HepG2 (cell line): ENCODE measurements around the gene U2AF2. TPM values are rescaled to one million over a fixed set of nuclear protein-coding genes. Genes with fewer than 3 reads are reported as not detected.

Experiments
- BHLHE40 ChIP-seq: IDR thresholded peaks from 2 replicates; pipeline ENCODE4 v1.6.1; 2011; ENCODE audit warnings: low read length, improper control_type of control experiment
- CCAR2 ChIP-seq: fragments of 200-400 bp; formaldehyde crosslinking; optimal IDR thresholded peaks from 2 replicates; pipeline ENCODE3; 2018; ENCODE audit warnings: low read depth, mild to moderate bottlenecking, low read length, moderate library complexity
- EHMT2 ChIP-seq: fragments of 200-600 bp; sonication (generic); IDR thresholded peaks from 2 replicates; pipeline ENCODE4 v1.7.0; 2017; ENCODE audit warnings: antibody characterized with exemption, low read depth, low read length, borderline replicate concordance
- LRRFIP1 ChIP-seq: sonication (generic); formaldehyde crosslinking; conservative IDR thresholded peaks from 2 replicates; pipeline ENCODE4 v1.4.0; 2020; ENCODE audit warnings: missing genetic modification reagents
- NR2F2 ChIP-seq: IDR thresholded peaks from 2 replicates; pipeline ENCODE4 v1.6.1; 2012; ENCODE audit warnings: low read depth, inconsistent platforms, borderline replicate concordance
- TFE3 ChIP-seq: IDR thresholded peaks from 2 replicates; pipeline ENCODE4 v1.6.1; 2016
- ZNF710 ChIP-seq: sonication (generic); formaldehyde crosslinking; IDR thresholded peaks from 2 replicates; pipeline ENCODE4 v1.5.0; 2020; ENCODE audit warnings: mild to moderate bottlenecking, missing genetic modification reagents, borderline replicate concordance
- ZNF75D ChIP-seq: sonication (generic); formaldehyde crosslinking; IDR thresholded peaks from 2 replicates; pipeline ENCODE4 v1.8.1; 2023; ENCODE audit warnings: missing genetic modification reagents, mild to moderate bottlenecking, borderline replicate concordance
- ZSCAN9 ChIP-seq: IDR thresholded peaks from 2 replicates; pipeline ENCODE4 v1.6.1; 2016; ENCODE audit warnings: borderline replicate concordance
- polyA plus RNA-seq, 8 experiments: library from polyadenylated mRNA; depleted of rRNA in 3 of 8; stranded (reverse) in 7 of 8; unstranded in 1 of 8; fragments of >200 nt; fragmentation: Illumina TruSeq in 4 of 8; extraction: Trizol in 4 of 8; gene quantifications; 2 replicates each; pipeline versions ENCODE4 v1.2.1 to v1.2.3, GENCODE V29; 2011 to 2016; ENCODE audit warnings: low read depth in 4 of 8, missing spikeins in 1 of 8, mixed read lengths in 1 of 8; ENCODE audit not compliant: insufficient read depth in 1 of 8
- total RNA-seq, 5 experiments: library from RNA; depleted of rRNA; stranded (reverse); fragments of >200 nt; fragmentation: Illumina TruSeq; extraction: Trizol; gene quantifications; 2 replicates each; pipeline ENCODE4 v1.2.3, GENCODE V29; 2016; ENCODE audit warnings: low read depth in 1 of 5
- TF ChIP-seq, protein P1 (sequence below): sonication (generic); formaldehyde crosslinking; conservative IDR thresholded peaks from 2 replicates; pipeline ENCODE4 v1.4.0; 2020; ENCODE audit warnings: missing genetic modification reagents
- TF ChIP-seq, protein P2 (sequence below): sonication (generic); formaldehyde crosslinking; IDR thresholded peaks from 2 replicates; pipeline ENCODE4 v1.4.0; 2020; ENCODE audit warnings: missing genetic modification reagents, low read depth, mild to moderate bottlenecking, borderline replicate concordance
- TF ChIP-seq, protein P3 (sequence below): sonication (generic); formaldehyde crosslinking; IDR thresholded peaks from 2 replicates; pipeline ENCODE4 v1.8.0; 2022; ENCODE audit warnings: mild to moderate bottlenecking, missing genetic modification reagents, borderline replicate concordance
- TF ChIP-seq, protein P4 (sequence below): sonication (generic); formaldehyde crosslinking; IDR thresholded peaks from 2 replicates; pipeline ENCODE4 v1.4.0; 2020; ENCODE audit warnings: missing genetic modification reagents

U2AF2 gene
- total and polyA plus RNA-seq, 2 of the 13 experiments (the other 11 are each of a cell fraction or from before 2014, with no cell fraction given), result 84.3 to 124 TPM

DNA sequence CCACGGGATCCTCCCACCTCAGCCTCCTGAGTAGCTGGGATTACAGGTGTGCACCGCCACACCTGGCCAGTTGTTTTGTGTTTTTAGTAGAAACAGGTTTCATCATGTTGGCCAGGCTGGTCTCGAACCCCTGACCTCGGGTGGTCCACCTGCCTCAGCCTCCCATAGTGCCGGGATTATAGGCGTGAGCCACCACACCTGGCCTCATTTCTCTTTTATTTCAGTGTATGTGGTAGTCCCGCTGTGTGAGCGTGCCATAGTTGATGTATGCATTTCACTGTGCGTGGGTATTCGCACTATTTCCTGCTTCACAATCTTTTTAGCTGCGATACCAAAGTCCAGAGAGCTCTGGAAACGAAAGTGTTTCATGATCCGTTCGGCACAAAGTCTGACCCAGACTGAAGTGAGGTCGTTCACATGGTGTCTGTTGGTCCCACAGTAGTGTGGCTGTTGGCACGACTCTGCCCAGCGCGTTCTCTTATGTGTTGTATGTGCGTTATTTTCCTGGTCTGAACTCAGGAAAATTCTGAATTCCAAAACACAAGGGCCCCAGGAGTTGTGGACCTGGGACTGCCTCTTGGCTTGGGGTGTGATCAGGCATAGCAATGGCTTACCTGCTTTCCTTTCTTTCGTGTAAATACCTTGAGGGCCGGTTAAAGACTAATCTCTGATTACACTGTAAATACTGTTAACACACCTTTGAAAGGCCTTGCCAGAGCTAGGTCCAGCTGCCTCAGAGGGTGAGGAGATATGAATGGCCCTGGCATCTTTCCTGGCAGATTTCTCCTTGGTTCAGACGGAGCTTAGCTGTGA is 28.8 kb downstream of the U2AF2 start (continued):
- no peak for TF ChIP-seq EHMT2
- TF ChIP-seq TFE3 (CRISPR knock-in tag), result no peak
- TF ChIP-seq BHLHE40, result no peak
- TF ChIP-seq LRRFIP1, result no peak
- TF ChIP-seq ZNF75D, result no peak
- peak; percentile 42; the same call in 1 of the 2 replicates for TF ChIP-seq ZNF710 (CRISPR knock-in tag)
- TF ChIP-seq, protein P1, sequence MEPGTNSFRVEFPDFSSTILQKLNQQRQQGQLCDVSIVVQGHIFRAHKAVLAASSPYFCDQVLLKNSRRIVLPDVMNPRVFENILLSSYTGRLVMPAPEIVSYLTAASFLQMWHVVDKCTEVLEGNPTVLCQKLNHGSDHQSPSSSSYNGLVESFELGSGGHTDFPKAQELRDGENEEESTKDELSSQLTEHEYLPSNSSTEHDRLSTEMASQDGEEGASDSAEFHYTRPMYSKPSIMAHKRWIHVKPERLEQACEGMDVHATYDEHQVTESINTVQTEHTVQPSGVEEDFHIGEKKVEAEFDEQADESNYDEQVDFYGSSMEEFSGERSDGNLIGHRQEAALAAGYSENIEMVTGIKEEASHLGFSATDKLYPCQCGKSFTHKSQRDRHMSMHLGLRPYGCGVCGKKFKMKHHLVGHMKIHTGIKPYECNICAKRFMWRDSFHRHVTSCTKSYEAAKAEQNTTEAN (CRISPR knock-in tag), result peak; percentile 91
- TF ChIP-seq, protein P2, sequence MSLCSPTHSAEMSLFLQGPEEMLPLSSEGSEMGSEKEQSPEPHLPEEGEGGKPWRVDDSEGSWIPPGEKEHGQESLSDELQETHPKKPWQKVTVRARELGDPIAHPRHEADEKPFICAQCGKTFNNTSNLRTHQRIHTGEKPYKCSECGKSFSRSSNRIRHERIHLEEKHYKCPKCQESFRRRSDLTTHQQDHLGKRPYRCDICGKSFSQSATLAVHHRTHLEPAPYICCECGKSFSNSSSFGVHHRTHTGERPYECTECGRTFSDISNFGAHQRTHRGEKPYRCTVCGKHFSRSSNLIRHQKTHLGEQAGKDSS, result peak; percentile 50; the same call in 1 of the 2 replicates
- TF ChIP-seq, protein P3, sequence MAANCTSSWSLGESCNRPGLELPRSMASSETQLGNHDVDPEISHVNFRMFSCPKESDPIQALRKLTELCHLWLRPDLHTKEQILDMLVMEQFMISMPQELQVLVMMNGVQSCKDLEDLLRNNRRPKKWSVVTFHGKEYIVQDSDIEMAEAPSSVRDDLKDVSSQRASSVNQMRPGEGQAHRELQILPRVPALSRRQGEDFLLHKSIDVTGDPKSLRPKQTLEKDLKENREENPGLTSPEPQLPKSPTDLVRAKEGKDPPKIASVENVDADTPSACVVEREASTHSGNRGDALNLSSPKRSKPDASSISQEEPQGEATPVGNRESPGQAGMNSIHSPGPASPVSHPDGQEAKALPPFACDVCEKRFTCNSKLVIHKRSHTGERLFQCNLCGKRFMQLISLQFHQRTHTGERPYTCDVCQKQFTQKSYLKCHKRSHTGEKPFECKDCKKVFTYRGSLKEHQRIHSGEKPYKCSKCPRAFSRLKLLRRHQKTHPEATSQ (CRISPR knock-in tag), result no peak
- no peak for TF ChIP-seq CCAR2
- no peak for TF ChIP-seq ZSCAN9 (CRISPR knock-in tag)
- TF ChIP-seq NR2F2, result peak; percentile 51; the same call in 1 of the 2 replicates
- TF ChIP-seq, protein P4, sequence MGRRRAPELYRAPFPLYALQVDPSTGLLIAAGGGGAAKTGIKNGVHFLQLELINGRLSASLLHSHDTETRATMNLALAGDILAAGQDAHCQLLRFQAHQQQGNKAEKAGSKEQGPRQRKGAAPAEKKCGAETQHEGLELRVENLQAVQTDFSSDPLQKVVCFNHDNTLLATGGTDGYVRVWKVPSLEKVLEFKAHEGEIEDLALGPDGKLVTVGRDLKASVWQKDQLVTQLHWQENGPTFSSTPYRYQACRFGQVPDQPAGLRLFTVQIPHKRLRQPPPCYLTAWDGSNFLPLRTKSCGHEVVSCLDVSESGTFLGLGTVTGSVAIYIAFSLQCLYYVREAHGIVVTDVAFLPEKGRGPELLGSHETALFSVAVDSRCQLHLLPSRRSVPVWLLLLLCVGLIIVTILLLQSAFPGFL (CRISPR knock-in tag), result no peak
